Activated T-helper 17 cell treated with anti-CD3 and anti-CD28 coated beads, Interleukin-2, amount 50 U/mL, for 72 hours (primary cell): ENCODE results near the gene BHLHE40. TPM values are rescaled to one million over a fixed set of nuclear protein-coding genes. Genes with fewer than 3 reads are reported as not detected.
A peak's percentile ranks its signal among the peaks of the same experiment; 100 is the strongest.

Source experiments
- ATAC-seq: fragments of 150-1000 bp; cut with Tn5 transposase; replicated peaks from 2 replicates; pipeline ENCODE4 v1.10.0; 2021; ENCODE audit warnings: mild to moderate bottlenecking, moderate library complexity
- H3K27ac Mint-ChIP-seq: one replicate; pipeline ENCODE4 v1.8.0; 2022; ENCODE audit warnings: mixed read lengths
- H3K27me3 Mint-ChIP-seq: one replicate; pipeline ENCODE4 v1.8.0; 2022; ENCODE audit warnings: mixed read lengths
- H3K36me3 Mint-ChIP-seq: one replicate; pipeline ENCODE4 v1.8.0; 2022; ENCODE audit warnings: low read depth, mild to moderate bottlenecking, mixed read lengths
- H3K4me1 Mint-ChIP-seq: one replicate; pipeline ENCODE4 v1.8.0; 2022; ENCODE audit warnings: mixed read lengths
- H3K4me3 Mint-ChIP-seq: one replicate; pipeline ENCODE4 v1.8.0; 2022; ENCODE audit warnings: mild to moderate bottlenecking, mixed read lengths
- H3K9me3 Mint-ChIP-seq: one replicate; pipeline ENCODE4 v1.8.0; 2022; ENCODE audit warnings: mixed read lengths
- total RNA-seq, 2 donors: library from RNA; stranded (reverse); gene quantifications; one replicate each; pipeline ENCODE4 v1.2.3, GENCODE V29; 2022

The BHLHE40 gene
- total RNA-seq, 2 donors from 2014 or later = 217 to 527 TPM

- no peak overlapping the region for H3K27ac Mint-ChIP-seq
- no peak for ATAC-seq
- H3K36me3 Mint-ChIP-seq = peaks cover 6% of the 10 kb centered on the region
- no peaks in the 10 kb centered on the region for H3K9me3 Mint-ChIP-seq
- H3K4me1 Mint-ChIP-seq = peaks cover 45% of the 10 kb centered on the region
- no peaks in the 10 kb centered on the region for H3K27me3 Mint-ChIP-seq
- peak overlapping the region; percentile 22 for H3K4me3 Mint-ChIP-seq
These were observed 31.7 kb downstream of the BHLHE40 start for GRCh38 chr3:5010706-5011554.

GRCh38 chr3:5011555-5012256 lies 32.5 kb downstream of the BHLHE40 start:
- no peaks in the 10 kb centered on the region for H3K9me3 Mint-ChIP-seq
- no peak for ATAC-seq
- peaks cover 2% of the 10 kb centered on the region for H3K36me3 Mint-ChIP-seq
- no peak overlapping the region for H3K27ac Mint-ChIP-seq
- peaks cover 50% of the 10 kb centered on the region for H3K4me1 Mint-ChIP-seq
- no peaks in the 10 kb centered on the region for H3K27me3 Mint-ChIP-seq
- H3K4me3 Mint-ChIP-seq = peak overlapping the region; percentile 3

GRCh38 chr3:5012367-5012766 lies 33.1 kb downstream of the BHLHE40 start:
- H3K36me3 Mint-ChIP-seq = no peaks in the 10 kb centered on the region
- H3K27ac Mint-ChIP-seq = peak overlapping the region; percentile 51
- H3K27me3 Mint-ChIP-seq = no peaks in the 10 kb centered on the region
- H3K4me3 Mint-ChIP-seq = peak overlapping the region; percentile 3
- H3K9me3 Mint-ChIP-seq = no peaks in the 10 kb centered on the region
- no peak for ATAC-seq
- peaks cover 49% of the 10 kb centered on the region for H3K4me1 Mint-ChIP-seq

GRCh38 chr3:5013021-5013906 lies 34.0 kb downstream of the BHLHE40 start:
- no peaks in the 10 kb centered on the region for H3K9me3 Mint-ChIP-seq
- no peaks in the 10 kb centered on the region for H3K36me3 Mint-ChIP-seq
- no peak for ATAC-seq
- H3K4me1 Mint-ChIP-seq = peaks cover 53% of the 10 kb centered on the region
- no peaks in the 10 kb centered on the region for H3K27me3 Mint-ChIP-seq
- no peak overlapping the region for H3K27ac Mint-ChIP-seq
- H3K4me3 Mint-ChIP-seq = no peak overlapping the region

- Mint-ChIP-seq H3K27me3 (no peaks in the 10 kb centered on the region), H3K27ac (peak overlapping the region; percentile 11), H3K4me1 (peaks cover 60% of the 10 kb centered on the region), H3K4me3 (no peak overlapping the region), H3K36me3 (no peaks in the 10 kb centered on the region), H3K9me3 (no peaks in the 10 kb centered on the region)
- no peak for ATAC-seq
These were observed 35.2 kb downstream of the BHLHE40 start for GRCh38 chr3:5014391-5014790.

- H3K27me3 Mint-ChIP-seq = no peaks in the 10 kb centered on the region
- no peaks in the 10 kb centered on the region for H3K36me3 Mint-ChIP-seq
- H3K27ac Mint-ChIP-seq = peak overlapping the region; percentile 11
- peaks cover 67% of the 10 kb centered on the region for H3K4me1 Mint-ChIP-seq
- H3K4me3 Mint-ChIP-seq = no peak overlapping the region
- no peaks in the 10 kb centered on the region for H3K9me3 Mint-ChIP-seq
- ATAC-seq = no peak
These were observed 35.8 kb downstream of the BHLHE40 start for GRCh38 chr3:5015056-5015455.

- peaks cover 76% of the 10 kb centered on the region for H3K4me1 Mint-ChIP-seq
- H3K4me3 Mint-ChIP-seq = peak overlapping the region; percentile 59
- no peaks in the 10 kb centered on the region for H3K36me3 Mint-ChIP-seq
- peak; percentile 84 for ATAC-seq
- no peaks in the 10 kb centered on the region for H3K27me3 Mint-ChIP-seq
- no peaks in the 10 kb centered on the region for H3K9me3 Mint-ChIP-seq
- peak overlapping the region; percentile 86 for H3K27ac Mint-ChIP-seq
These were observed 37.2 kb downstream of the BHLHE40 start for GRCh38 chr3:5016211-5017161.

- Mint-ChIP-seq H3K27ac (peak overlapping the region; percentile 67), H3K9me3 (no peaks in the 10 kb centered on the region), H3K4me1 (peaks cover 73% of the 10 kb centered on the region), H3K27me3 (no peaks in the 10 kb centered on the region), H3K36me3 (peaks cover 2% of the 10 kb centered on the region), H3K4me3 (peak overlapping the region; percentile 82)
- ATAC-seq = no peak
These were observed 38.8 kb downstream of the BHLHE40 start for GRCh38 chr3:5017925-5018531.

- peak; percentile 22 for ATAC-seq
- peaks cover 6% of the 10 kb centered on the region for H3K36me3 Mint-ChIP-seq
- H3K27ac Mint-ChIP-seq = peak overlapping the region; percentile 99
- H3K4me1 Mint-ChIP-seq = peaks cover 75% of the 10 kb centered on the region
- H3K27me3 Mint-ChIP-seq = no peaks in the 10 kb centered on the region
- H3K9me3 Mint-ChIP-seq = no peaks in the 10 kb centered on the region
- H3K4me3 Mint-ChIP-seq = peak overlapping the region; percentile 82
These were observed 40.4 kb downstream of the BHLHE40 start for GRCh38 chr3:5019411-5020241.

- H3K9me3 Mint-ChIP-seq = no peaks in the 10 kb centered on the region
- H3K4me1 Mint-ChIP-seq = peaks cover 69% of the 10 kb centered on the region
- peaks cover 6% of the 10 kb centered on the region for H3K36me3 Mint-ChIP-seq
- H3K27me3 Mint-ChIP-seq = no peaks in the 10 kb centered on the region
- no peak for ATAC-seq
- peak overlapping the region; percentile 99 for H3K27ac Mint-ChIP-seq
- H3K4me3 Mint-ChIP-seq = peak overlapping the region; percentile 82
These were observed 41.0 kb downstream of the BHLHE40 start for GRCh38 chr3:5020242-5020722.

- peak; percentile 72 for ATAC-seq
- Mint-ChIP-seq H3K4me3 (peak overlapping the region; percentile 82), H3K36me3 (peaks cover 6% of the 10 kb centered on the region), H3K4me1 (peaks cover 65% of the 10 kb centered on the region), H3K27me3 (no peaks in the 10 kb centered on the region), H3K27ac (peak overlapping the region; percentile 99), H3K9me3 (no peaks in the 10 kb centered on the region)
These were observed 42.2 kb downstream of the BHLHE40 start for GRCh38 chr3:5021116-5022092.
